Measurements from ENCODE around the gene ZNF652. TPM values are rescaled to one million over a fixed set of nuclear protein-coding genes. Genes with fewer than 3 reads are reported as not detected.
"Not testable (repeated sequence)": the region's sequence is repeated elsewhere in the genome, so short reads cannot be mapped to it uniquely, and the experiment has no call there.

Gene ZNF652
- total and polyA plus RNA-seq, 2 donors = 12.8 to 47.5 TPM

DNA sequence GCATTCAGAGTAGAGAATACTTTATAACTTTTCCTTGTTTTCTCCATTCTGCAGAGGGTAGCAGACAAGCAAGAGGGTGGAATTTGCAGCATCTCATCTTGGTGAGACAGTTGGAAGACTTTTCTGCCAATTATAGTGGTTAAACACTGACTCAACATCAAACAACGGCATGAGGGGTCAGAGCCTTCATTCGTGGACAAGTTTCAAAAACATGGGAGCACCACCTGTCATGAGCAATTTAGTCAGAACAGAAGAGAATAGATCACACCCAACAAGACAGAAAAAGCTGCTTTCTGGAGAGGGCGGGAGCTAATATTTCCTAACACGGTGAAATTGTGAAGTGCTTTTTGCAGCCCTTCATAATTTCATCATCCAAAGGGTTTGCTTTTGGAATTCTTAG, 17.9 kb upstream of the ZNF652 start:
- 76% methylated on average over 4 of the region's 4 CpGs for WGBS
- Histone ChIP-seq H3K4me1 (ENCODE audit: insufficient read depth) (no peaks in the 10 kb centered on the region), H3K4me3 (ENCODE audit: low read depth, low read length) (no peak overlapping the region), H3K27ac (ENCODE audit: low read depth) (no peak overlapping the region), H3K36me3 (ENCODE audit: insufficient read depth) (no peaks in the 10 kb centered on the region)
- no peak for DNase-seq (ENCODE audit: extremely low spot score)

DNA sequence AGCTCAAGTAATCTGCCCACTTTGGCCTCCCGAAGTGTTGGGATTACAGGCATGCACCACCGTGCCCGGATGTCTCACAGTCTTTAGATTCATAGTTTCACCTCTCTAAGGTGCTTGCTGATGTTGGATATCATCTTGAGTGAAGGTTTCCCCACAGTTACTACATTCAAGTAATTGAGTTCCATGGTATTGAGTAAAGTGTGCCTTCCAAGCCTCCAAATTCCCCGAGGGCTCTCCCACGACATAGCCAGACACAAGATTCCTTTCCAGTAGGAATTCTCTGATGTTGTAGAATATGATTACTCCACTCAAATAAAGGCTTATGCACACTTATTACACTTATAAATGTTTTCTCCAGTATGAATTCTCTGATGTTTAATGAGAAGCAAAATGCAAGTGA, 16.3 kb upstream of the ZNF652 start:
- WGBS = 86% methylated on average over 5 of the region's 5 CpGs
- Histone ChIP-seq H3K27ac (ENCODE audit: low read depth) (no peak overlapping the region), H3K4me1 (ENCODE audit: insufficient read depth) (no peaks in the 10 kb centered on the region), H3K4me3 (ENCODE audit: low read depth, low read length) (no peak overlapping the region), H3K36me3 (ENCODE audit: insufficient read depth) (no peaks in the 10 kb centered on the region)
- no peak for DNase-seq (ENCODE audit: extremely low spot score)

DNA sequence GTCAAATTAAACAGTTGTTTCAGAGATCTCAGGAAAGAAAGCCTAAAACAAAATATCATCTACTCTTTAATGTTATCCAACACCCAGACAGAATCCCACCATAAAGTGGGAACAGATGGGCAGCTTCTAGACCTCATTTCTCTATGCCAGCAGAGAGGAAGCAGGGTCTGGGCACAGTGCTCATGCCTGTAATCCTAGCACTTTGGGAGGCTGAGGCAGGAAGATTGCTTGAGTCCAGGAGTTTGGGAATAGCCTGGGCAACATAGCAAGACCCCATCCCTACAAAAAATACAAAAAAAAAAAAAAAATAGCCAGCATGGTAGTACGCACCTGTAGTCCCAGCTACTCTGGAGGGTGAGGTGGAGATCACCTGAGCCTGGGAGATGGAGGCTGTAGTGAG, 13.5 kb upstream of the ZNF652 start:
- Histone ChIP-seq H3K4me3 (ENCODE audit: low read depth, low read length) (no peak overlapping the region), H3K4me1 (ENCODE audit: insufficient read depth) (no peaks in the 10 kb centered on the region), H3K36me3 (ENCODE audit: insufficient read depth) (no peaks in the 10 kb centered on the region), H3K27ac (ENCODE audit: low read depth) (no peak overlapping the region)
- DNase-seq (ENCODE audit: extremely low spot score) = no peak
- 100% methylated on average over 1 of the region's 1 CpG for WGBS

DNA sequence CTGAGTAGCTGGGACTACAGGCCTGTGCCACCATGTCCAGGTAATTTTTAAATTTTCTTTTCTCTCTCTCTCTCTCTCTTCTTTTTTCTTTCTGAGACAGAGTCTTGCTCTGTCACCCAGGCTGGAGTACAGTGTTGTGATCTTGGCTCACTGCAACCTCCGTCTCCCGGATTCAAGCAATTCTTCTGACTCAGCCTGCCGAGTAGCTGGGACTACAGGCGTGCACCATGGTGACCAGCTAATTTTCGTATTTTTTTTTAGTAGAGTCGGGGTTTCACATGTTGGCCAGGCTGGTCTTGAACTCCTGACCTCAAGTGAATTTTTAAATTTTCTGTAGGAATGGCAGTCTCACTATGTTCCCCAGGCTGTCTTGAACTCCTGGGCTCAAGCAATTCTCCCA, 11.1 kb upstream of the ZNF652 start:
- H3K4me3 ChIP-seq (ENCODE audit: low read depth, low read length) = no peak overlapping the region
- H3K36me3 ChIP-seq (ENCODE audit: insufficient read depth) = no peaks in the 10 kb centered on the region
- no peak for DNase-seq (ENCODE audit: extremely low spot score)
- no peak overlapping the region for H3K27ac ChIP-seq (ENCODE audit: low read depth)
- WGBS = 94% methylated on average over 6 of the region's 6 CpGs
- H3K4me1 ChIP-seq (ENCODE audit: insufficient read depth) = no peaks in the 10 kb centered on the region

DNA sequence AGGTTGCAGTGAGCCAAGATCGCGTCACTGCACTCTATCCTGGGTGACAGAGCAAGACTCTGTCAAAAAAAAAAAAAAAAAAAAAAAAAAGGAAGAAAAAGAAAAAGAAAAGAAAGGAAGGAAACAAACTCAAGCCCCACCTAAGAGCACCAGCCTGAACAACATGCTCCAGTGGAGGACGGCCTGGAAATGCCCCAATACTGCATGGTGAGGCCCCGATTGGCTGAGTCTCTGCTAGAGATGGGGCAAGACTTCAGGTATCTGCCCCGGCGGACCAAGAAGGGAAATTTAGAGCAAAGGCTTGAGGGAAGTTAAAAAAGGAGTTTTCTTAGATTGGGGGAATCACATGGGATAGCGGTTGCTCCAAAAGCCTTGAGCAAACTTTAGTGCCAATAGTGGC, 10.4 kb upstream of the ZNF652 start:
- DNase-seq (ENCODE audit: extremely low spot score) = no peak
- WGBS = 84% methylated on average over 7 of the region's 7 CpGs
- Histone ChIP-seq H3K4me3 (ENCODE audit: low read depth, low read length) (no peak overlapping the region), H3K27ac (ENCODE audit: low read depth) (no peak overlapping the region), H3K36me3 (ENCODE audit: insufficient read depth) (no peaks in the 10 kb centered on the region), H3K4me1 (ENCODE audit: insufficient read depth) (no peaks in the 10 kb centered on the region)

DNA sequence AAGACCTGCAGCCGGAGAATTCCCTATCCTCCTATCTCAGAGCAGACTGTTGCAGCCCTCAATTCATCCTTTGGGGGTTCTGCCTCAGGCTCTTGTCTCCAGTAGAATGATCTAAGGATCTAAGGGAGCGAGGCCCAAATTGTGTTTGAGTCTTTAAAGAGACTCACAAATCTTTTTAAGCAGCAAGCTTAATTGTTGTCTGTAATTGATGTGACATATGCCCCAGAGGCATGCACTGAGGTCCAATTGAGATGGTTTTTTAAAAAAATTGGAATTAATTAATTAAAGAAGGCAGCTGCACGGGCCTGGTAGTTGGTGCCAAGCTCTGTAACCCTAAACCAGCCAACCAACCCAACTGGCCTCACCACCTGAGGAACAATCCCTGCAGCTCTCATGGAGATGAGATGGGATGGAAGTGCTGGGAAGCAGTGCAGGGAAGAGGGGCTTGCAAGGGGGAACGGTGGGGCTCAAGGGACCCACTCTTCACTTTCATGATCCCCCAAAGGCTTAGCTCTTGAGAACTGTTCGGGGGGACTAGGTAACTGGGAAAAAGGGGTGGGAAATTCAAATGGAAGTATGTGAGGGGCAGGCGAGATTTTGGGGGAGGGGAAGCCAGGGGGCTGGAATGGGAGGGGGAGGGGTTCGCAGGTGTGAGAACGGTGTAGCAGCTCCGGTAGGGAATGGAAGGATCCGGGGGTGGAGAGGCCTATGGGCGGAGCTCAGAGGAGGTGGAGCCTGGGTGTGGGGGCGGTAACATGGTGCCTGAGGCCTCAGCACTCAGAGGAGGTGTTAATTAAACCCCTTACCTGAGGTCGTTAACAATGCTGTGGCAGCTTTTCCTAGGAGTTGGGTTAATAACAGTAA, 9.2 kb upstream of the ZNF652 start:
- no peak for DNase-seq (ENCODE audit: extremely low spot score)
- Histone ChIP-seq H3K27ac (ENCODE audit: low read depth) (no peak overlapping the region), H3K4me1 (ENCODE audit: insufficient read depth) (no peaks in the 10 kb centered on the region), H3K4me3 (ENCODE audit: low read depth, low read length) (no peak overlapping the region), H3K36me3 (ENCODE audit: insufficient read depth) (no peaks in the 10 kb centered on the region)
- 52% methylated on average over 13 of the region's 13 CpGs for WGBS

DNA sequence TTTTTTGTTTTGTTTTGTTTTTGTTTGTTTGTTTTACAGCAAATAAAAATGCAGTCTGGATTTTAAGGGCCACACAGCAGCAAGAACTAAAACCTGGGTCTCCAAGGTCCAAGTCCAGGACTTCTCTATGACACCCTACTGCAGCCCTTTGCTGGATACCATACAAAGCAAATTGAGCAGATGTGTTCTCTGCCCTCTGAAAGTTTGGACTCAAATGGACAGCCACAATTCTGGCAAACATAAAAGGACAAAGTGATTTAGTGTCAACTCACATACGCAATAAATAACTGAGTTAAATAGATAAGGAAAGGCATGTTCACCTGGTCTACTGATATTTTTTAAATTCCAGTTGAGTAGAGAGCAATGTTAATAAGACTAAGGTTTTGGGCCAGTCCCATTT, 7.7 kb upstream of the ZNF652 start:
- 96% methylated on average over 1 of the region's 1 CpG for WGBS
- no peak for DNase-seq (ENCODE audit: extremely low spot score)

DNA sequence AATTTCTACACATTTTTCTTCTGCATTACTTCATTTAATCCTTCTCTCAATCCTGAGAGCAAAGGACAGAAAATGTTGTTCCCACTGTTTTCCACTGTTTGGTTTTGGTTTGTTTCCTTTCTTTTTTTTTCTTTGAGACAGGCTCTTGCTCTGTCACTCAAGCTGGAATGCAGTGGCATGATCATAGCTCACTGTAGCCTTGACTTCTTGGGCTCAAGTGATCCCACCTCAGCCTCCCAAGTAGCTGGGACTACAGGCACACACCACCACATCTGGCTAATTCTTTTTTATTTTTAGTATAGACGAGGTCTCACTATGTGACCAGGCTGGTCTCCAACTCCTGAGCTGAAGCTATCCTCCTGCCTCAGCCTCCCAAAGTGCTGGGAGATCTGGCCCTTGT, 7.0 kb upstream of the ZNF652 start:
- H3K36me3 ChIP-seq (ENCODE audit: insufficient read depth) = no peaks in the 10 kb centered on the region
- H3K4me3 ChIP-seq (ENCODE audit: low read depth, low read length) = no peak overlapping the region
- H3K27ac ChIP-seq (ENCODE audit: low read depth) = no peak overlapping the region
- DNase-seq (ENCODE audit: extremely low spot score) = no peak
- WGBS = 81% methylated on average over 1 of the region's 1 CpG
- no peaks in the 10 kb centered on the region for H3K4me1 ChIP-seq (ENCODE audit: insufficient read depth)

More for the DNA sequence above, 7.7 kb upstream of the ZNF652 start:
- no peaks in the 10 kb centered on the region for H3K4me1 ChIP-seq (ENCODE audit: insufficient read depth)
- H3K36me3 ChIP-seq (ENCODE audit: insufficient read depth) = no peaks in the 10 kb centered on the region
- no peak overlapping the region for H3K4me3 ChIP-seq (ENCODE audit: low read depth, low read length)
- no peak overlapping the region for H3K27ac ChIP-seq (ENCODE audit: low read depth)

DNA sequence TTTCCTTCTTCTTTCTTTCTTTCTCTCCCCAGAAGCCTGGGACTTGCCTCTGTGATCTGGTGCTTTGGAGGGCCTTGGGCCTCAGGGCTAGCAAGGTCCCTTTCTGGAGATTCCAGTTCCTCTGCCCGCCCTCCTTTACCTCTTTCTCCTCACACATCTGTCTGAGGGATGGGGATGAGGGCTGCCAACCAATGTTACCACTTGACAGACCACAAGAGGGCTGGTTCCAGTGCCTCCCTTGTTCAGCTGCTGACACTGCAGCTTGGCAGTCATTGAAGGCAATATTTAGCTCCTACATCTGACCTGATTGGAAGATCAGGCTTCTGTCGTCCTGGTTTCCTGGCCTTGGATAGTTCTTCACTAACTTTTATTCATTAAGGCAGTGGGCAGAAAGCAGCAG, 3.6 kb upstream of the ZNF652 start:
- WGBS = 45% methylated on average over 2 of the region's 2 CpGs
- Histone ChIP-seq H3K36me3 (ENCODE audit: insufficient read depth) (no peaks in the 10 kb centered on the region), H3K4me1 (ENCODE audit: insufficient read depth) (no peaks in the 10 kb centered on the region), H3K27ac (ENCODE audit: low read depth) (no peak overlapping the region), H3K4me3 (ENCODE audit: low read depth, low read length) (no peak overlapping the region)
- no peak for DNase-seq (ENCODE audit: extremely low spot score)

DNA sequence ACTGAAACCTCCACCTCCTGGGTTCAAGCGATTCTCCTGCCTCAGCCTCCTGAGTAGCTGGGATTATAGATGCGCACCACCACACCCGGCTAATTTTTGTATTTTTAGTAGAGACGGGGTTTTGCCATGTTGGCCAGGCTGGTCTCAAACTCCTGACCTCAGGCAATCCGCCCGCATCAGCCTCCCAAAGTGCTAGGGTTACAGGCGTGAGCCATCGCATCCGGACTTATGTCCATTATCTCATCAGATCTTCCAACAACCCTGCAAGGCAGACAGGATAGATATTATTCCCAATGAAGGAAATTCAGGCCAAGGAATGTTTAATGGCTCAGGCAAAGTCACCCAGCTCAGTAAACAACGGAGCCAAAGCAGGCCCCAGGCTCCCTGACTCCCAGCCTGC, 3.1 kb upstream of the ZNF652 start:
- not testable (repeated sequence) for H3K27ac ChIP-seq (ENCODE audit: low read depth); H3K36me3 ChIP-seq (ENCODE audit: insufficient read depth); H3K4me1 ChIP-seq (ENCODE audit: insufficient read depth); DNase-seq (ENCODE audit: extremely low spot score); H3K4me3 ChIP-seq (ENCODE audit: low read depth, low read length)
- 91% methylated on average over 10 of the region's 10 CpGs for WGBS

DNA sequence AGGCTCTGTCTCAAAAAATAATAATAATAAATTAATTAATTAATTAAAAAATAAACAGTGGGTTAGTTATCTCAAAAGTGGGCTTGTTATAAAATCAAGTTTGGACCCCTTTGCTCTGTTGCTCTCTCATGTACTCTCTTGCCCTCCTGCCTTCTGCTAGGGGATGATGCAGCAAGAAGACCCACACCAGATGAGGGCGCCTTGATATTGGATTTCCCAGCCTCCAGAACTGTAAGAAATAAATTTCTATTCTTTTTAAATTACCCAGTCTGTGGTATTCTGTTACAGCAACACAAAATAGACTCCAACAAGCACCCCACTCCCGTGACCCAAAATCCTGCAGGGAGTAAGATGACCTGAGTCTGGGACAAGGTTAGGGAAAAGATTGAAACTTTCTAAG, 2.1 kb upstream of the ZNF652 start:
- WGBS = 95% methylated on average over 2 of the region's 2 CpGs
- Histone ChIP-seq H3K36me3 (ENCODE audit: insufficient read depth) (no peaks in the 10 kb centered on the region), H3K4me1 (ENCODE audit: insufficient read depth) (no peaks in the 10 kb centered on the region), H3K4me3 (ENCODE audit: low read depth, low read length) (no peak overlapping the region), H3K27ac (ENCODE audit: low read depth) (no peak overlapping the region)
- DNase-seq (ENCODE audit: extremely low spot score) = no peak

DNA sequence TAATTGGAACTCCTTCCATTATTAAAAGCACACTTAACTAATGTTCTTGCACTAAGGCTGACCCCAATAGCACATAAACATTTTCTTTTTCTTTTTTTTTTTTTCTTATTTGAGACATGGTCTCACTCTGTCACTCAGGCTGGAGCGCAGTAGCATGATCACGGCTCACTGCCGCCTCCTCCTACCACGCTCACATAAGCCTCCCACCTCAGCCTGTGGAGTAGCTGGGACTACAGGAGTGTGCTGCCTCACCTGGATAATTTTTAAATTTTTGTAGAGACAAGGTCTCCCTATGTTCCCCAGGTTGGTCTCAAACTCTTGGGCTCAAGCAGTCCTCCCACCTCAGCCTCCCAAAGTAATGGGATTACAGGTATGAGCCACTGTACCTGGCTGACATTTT, 1.2 kb upstream of the ZNF652 start:
- DNase-seq (ENCODE audit: extremely low spot score) = no peak
- WGBS = 92% methylated on average over 4 of the region's 4 CpGs
- Histone ChIP-seq H3K36me3 (ENCODE audit: insufficient read depth) (no peaks in the 10 kb centered on the region), H3K4me3 (ENCODE audit: low read depth, low read length) (no peak overlapping the region), H3K4me1 (ENCODE audit: insufficient read depth) (no peaks in the 10 kb centered on the region), H3K27ac (ENCODE audit: low read depth) (no peak overlapping the region)

DNA sequence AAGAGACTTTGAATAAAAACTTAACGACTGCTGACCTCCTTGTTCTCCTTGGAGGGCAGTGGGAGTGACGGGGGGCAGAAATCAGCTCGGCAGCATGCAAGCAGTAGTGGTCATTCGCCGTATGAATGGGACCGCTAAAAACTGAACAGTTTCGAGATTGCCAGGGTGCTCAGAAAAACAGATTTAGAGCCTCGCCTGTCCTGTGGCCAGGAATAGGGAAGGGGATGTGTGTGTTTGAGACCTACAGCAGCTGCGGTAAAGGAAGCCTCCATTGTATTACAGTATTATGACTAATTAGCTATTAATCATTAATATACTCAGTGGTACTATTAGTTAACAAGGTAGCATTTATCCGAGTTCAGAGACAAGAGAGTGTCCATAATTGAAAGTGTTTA, 670 bp upstream of the ZNF652 start:
- H3K4me1 ChIP-seq (ENCODE audit: insufficient read depth) = no peaks in the 10 kb centered on the region
- WGBS = 17% methylated on average over 10 of the region's 10 CpGs
- H3K4me3 ChIP-seq (ENCODE audit: low read depth, low read length) = peak overlapping the region; percentile 97
- H3K27ac ChIP-seq (ENCODE audit: low read depth) = peak overlapping the region; percentile 65
- no peak for DNase-seq (ENCODE audit: extremely low spot score)
- H3K36me3 ChIP-seq (ENCODE audit: insufficient read depth) = no peaks in the 10 kb centered on the region

DNA sequence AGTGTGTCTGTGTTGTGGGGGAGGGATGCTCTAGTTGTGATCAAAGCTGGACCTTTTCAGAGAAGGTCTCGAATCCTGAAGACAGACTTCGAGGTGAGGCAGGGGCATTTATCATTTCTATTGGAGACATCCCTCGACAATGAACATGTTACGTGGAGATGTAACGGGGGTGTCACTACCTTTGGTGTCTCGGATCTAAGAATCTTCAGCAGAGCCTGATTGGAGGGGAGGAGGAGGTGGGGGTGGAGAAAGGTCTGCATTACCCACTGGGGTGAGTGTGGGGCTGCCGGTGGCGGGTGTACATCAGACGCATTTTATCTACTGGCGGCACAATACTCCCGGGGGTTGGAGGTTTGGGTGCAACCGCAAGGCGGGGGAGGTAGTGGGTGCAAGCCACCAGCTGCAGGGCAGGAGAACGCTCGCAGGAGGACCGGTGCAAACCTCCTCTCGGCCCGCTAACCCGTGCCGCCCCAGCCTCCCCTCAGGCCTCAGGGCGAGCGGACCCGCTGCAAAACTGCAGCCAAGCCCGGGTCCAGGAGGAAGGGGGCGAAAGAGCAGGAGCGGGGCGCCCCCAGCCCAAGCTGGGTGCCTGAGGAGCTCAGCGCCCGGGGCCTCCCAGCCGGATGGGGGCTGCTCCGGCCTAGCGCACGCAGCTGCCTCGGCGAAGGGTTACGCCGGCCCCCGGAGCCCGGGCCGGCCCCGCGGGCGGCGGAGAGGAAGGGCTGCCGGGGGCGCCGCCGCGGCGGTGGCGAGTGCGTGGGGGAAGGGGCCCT, 735 bp downstream of the ZNF652 start:
- DNase-seq (ENCODE audit: extremely low spot score) = no peak
- Histone ChIP-seq H3K4me3 (ENCODE audit: low read depth, low read length) (peak overlapping the region; percentile 97), H3K4me1 (ENCODE audit: insufficient read depth) (no peaks in the 10 kb centered on the region), H3K36me3 (ENCODE audit: insufficient read depth) (no peaks in the 10 kb centered on the region), H3K27ac (ENCODE audit: low read depth) (peak overlapping the region; percentile 95)
- WGBS = 1% methylated on average over 50 of the region's 52 CpGs

Data from urinary bladder (tissue), 4 donors.